ENCODE results near the gene CACNA1C.

CACNA1C gene

GRCh38 chr12:2574355-2574935, 521.7 kb downstream of the CACNA1C start:
- no peak for DNase-seq (ENCODE audit: low spot score)
- in situ Hi-C loops (cut with MboI; ENCODE audit: low sequenced_read_pairs, unreplicated experiment), result no loop called here
- no peak for TF ChIP-seq CTCF (IDR thresholded peaks at IDR 0.05; ENCODE audit: borderline replicate concordance, control extremely low read depth, extremely low read depth, insufficient read depth, missing control alignments)

- DNase-seq (ENCODE audit: low spot score), result no peak
- TF ChIP-seq CTCF (IDR thresholded peaks at IDR 0.05; ENCODE audit: borderline replicate concordance, control extremely low read depth, extremely low read depth, insufficient read depth, missing control alignments), result no peak
- in situ Hi-C loops (cut with MboI; ENCODE audit: low sequenced_read_pairs, unreplicated experiment), result loop anchor here (25.0 kb wide), 1 partner anchor 938 kb away; the partner anchor contains the start of gene WNT5B
Observed at GRCh38 chr12:2575245-2575644, 522.5 kb downstream of the CACNA1C start.

- no peak for TF ChIP-seq CTCF (IDR thresholded peaks at IDR 0.05; ENCODE audit: borderline replicate concordance, control extremely low read depth, extremely low read depth, insufficient read depth, missing control alignments)
- DNase-seq (ENCODE audit: low spot score), result no peak
- in situ Hi-C loops (cut with MboI; ENCODE audit: low sequenced_read_pairs, unreplicated experiment), result loop anchor here (25.0 kb wide), 1 partner anchor 941 kb away; the partner anchor contains the start of gene WNT5B
Observed at GRCh38 chr12:2578211-2578610, 525.4 kb downstream of the CACNA1C start.

GRCh38 chr12:2578772-2579171, 526.0 kb downstream of the CACNA1C start:
- no peak for TF ChIP-seq CTCF (IDR thresholded peaks at IDR 0.05; ENCODE audit: borderline replicate concordance, control extremely low read depth, extremely low read depth, insufficient read depth, missing control alignments)
- DNase-seq (ENCODE audit: low spot score), result no peak
- in situ Hi-C loops (cut with MboI; ENCODE audit: low sequenced_read_pairs, unreplicated experiment), result loop anchor here (25.0 kb wide), 1 partner anchor 941 kb away; the partner anchor contains the start of gene WNT5B

GRCh38 chr12:2580821-2581220, 528.0 kb downstream of the CACNA1C start:
- no peak for TF ChIP-seq CTCF (IDR thresholded peaks at IDR 0.05; ENCODE audit: borderline replicate concordance, control extremely low read depth, extremely low read depth, insufficient read depth, missing control alignments)
- in situ Hi-C loops (cut with MboI; ENCODE audit: low sequenced_read_pairs, unreplicated experiment), result loop anchor here (25.0 kb wide), 1 partner anchor 944 kb away; the partner anchor contains the start of gene WNT5B
- DNase-seq (ENCODE audit: low spot score), result no peak

- no peak for DNase-seq (ENCODE audit: low spot score)
- in situ Hi-C loops (cut with MboI; ENCODE audit: low sequenced_read_pairs, unreplicated experiment), result loop anchor here (25.0 kb wide), 1 partner anchor 944 kb away; the partner anchor contains the start of gene WNT5B
- TF ChIP-seq CTCF (IDR thresholded peaks at IDR 0.05; ENCODE audit: borderline replicate concordance, control extremely low read depth, extremely low read depth, insufficient read depth, missing control alignments), result no peak
Observed at GRCh38 chr12:2581293-2582045, 528.7 kb downstream of the CACNA1C start.
